Effector memory CD8-positive, alpha-beta T cell (primary cell): ENCODE data around the gene MRPL46.
"Not testable (repeated sequence)": the region's sequence is repeated elsewhere in the genome, so short reads cannot be mapped to it uniquely, and the experiment has no call there.

Experiments used
- ATAC-seq: fragments of 150-1000 bp; cut with Tn5 transposase; replicated peaks from 2 replicates; pipeline ENCODE4 v1.10.0; 2021; ENCODE audit warnings: mild to moderate bottlenecking, moderate library complexity
- DNase-seq, 3 experiments: peaks; one replicate each; pipeline ENCODE4 v3.0.0; 2021
- H3K27ac Mint-ChIP-seq, 2 donors: one replicate each; pipeline ENCODE4 v1.8.0; 2022; ENCODE audit warnings: mild to moderate bottlenecking in 2 of 2, mixed read lengths in 2 of 2, moderate library complexity in 2 of 2
- H3K27me3 Mint-ChIP-seq, 2 donors: one replicate each; pipeline ENCODE4 v1.8.0; 2022; ENCODE audit warnings: mixed read lengths in 2 of 2
- H3K36me3 Mint-ChIP-seq: one replicate; pipeline ENCODE4 v1.8.0; 2022; ENCODE audit warnings: mild to moderate bottlenecking, moderate library complexity, mixed read lengths; ENCODE audit not compliant: insufficient read depth
- H3K4me1 Mint-ChIP-seq, 2 donors: one replicate each; pipeline ENCODE4 v1.8.0; 2022; ENCODE audit warnings: low read depth in 2 of 2, mixed read lengths in 2 of 2
- H3K4me3 Mint-ChIP-seq, 2 donors: one replicate each; pipeline ENCODE4 v1.8.0; 2022; ENCODE audit warnings: mild to moderate bottlenecking in 2 of 2, mixed read lengths in 2 of 2, moderate library complexity in 2 of 2
- H3K9me3 Mint-ChIP-seq, 2 donors: one replicate each; pipeline ENCODE4 v1.8.0; 2022; ENCODE audit warnings: mixed read lengths in 2 of 2

The MRPL46 gene

DNA sequence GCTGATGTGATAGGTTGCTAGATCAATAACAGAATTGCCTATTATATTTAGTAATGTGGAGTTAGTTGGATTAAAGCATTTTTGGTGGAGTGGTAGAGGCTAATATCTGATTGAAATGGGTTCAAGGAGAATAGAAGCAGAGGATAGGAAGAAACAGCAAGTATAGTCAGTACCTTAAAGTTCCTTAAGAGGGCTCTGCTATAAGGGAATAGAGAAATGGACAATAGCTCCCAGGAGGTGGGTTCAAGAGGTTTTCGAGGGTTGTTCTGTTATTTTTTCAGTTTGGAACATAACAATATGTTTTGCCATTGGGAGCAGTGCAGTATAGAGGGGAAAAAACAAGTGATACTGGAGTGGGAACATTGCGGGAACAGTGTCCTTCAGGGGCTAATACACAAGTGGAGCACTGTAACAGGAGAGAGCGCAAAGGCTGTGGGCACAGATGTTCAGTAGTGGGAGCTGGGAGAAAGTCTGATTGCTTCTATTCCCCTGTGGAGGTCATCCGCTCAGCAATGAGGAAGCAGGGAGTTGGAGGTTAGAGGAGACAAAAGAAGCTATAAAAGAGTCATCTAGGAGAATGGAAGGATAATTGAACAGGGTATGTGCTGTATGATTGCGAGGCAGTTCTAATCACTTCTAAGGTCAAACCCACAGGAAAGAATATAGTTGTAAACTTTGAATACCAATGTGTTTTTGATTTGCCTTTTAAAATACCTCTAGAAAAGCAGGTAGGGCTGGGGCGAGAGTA, 3.6 kb upstream of the MRPL46 start:
- Mint-ChIP-seq H3K27ac (no peak overlapping the region), H3K9me3 (no peaks in the 10 kb centered on the region), H3K4me3 (no peak overlapping the region), H3K4me1 (peaks cover 14 to 22% of the 10 kb centered on the region in 2 donors), H3K36me3 (peaks cover 31% of the 10 kb centered on the region), H3K27me3 (no peaks in the 10 kb centered on the region)
- no peak for DNase-seq
- no peak for ATAC-seq

DNA sequence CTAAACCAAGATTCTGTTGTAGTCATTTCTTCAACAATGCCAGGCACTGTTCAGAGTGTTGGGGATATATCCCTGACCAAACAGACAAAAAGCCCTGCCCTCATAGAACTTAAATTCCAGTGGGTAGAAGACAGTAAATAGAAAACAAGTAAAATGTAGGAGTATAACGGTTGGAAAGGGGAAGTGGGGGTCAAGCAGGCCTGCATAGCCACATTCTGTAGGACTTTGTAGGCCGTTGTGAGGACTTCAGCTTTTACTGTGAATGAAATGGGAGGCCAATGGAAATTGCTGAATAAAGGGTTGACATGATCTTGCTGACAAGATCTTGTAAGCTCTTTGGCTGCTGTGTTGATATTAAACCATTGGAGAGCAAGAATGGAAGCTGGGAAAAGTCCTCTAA, 2.1 kb upstream of the MRPL46 start:
- DNase-seq (no peak), ATAC-seq (no peak)
- no peaks in the 10 kb centered on the region for H3K9me3 Mint-ChIP-seq
- H3K4me3 Mint-ChIP-seq, result no peak overlapping the region
- no peak overlapping the region for H3K27ac Mint-ChIP-seq
- H3K27me3 Mint-ChIP-seq, result no peaks in the 10 kb centered on the region
- peaks cover 36% of the 10 kb centered on the region for H3K36me3 Mint-ChIP-seq
- peaks cover 14 to 26% of the 10 kb centered on the region in 2 donors for H3K4me1 Mint-ChIP-seq

DNA sequence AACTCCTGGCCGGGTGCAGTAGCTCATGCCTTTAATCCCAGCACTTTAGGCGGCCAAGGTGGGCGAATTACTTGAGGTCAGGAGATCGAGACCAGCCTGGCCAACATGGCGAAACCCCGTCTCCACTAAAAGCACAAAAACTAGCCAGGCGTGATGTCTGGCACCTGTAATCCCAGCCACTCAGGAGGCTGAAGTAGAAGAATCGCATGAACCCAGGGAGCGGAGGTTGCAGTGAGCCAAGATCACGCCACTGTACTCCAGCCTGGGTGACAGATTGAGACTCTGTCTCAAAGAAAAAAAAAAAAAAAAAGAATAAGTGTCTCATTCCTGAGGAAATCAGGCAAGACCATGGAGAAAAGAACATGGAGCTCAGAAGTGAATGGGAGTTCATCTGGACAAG, 1.5 kb upstream of the MRPL46 start:
- Mint-ChIP-seq H3K27ac (peak overlapping the region in 1 of 2 donors; percentile 97), H3K4me1 (peaks cover 14 to 26% of the 10 kb centered on the region in 2 donors), H3K36me3 (peaks cover 36% of the 10 kb centered on the region), H3K4me3 (peak overlapping the region; percentile 89 to 91)
- DNase-seq, H3K9me3 Mint-ChIP-seq, H3K27me3 Mint-ChIP-seq, ATAC-seq: not testable (repeated sequence)

DNA sequence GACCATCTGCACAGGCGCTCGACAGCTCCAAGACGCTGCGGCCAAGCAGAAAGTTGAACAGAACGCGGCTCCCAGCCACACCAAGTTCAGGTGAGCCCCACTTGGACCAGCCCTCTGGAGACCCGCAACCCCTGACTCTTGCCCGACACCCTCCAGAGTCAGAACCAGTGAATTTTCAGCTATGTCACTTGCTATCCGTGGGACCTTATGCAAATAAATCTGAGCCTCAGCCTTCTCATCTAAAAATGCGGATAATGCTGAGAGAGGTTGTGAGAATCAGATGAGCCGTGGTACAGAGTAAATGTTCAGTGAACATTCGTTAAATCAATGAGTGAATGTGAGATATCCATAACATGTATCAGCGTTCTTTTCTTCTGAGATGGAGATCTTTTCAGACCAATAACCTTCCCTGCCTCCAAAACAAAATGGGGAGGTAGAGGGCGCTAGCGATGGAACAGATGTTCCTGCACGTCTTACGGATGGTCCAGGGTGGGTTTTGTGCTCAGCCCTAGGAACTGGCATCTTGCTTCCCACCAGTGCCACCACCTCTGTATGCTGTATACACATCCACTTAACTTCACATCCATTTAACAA, 844 bp upstream of the MRPL46 start:
- H3K9me3 Mint-ChIP-seq, result no peaks in the 10 kb centered on the region
- H3K4me3 Mint-ChIP-seq, result peak overlapping the region; percentile 89 to 91
- H3K27ac Mint-ChIP-seq, result peak overlapping the region; percentile 97 to 98
- ATAC-seq (no peak), DNase-seq (no peak)
- H3K4me1 Mint-ChIP-seq, result peaks cover 15 to 26% of the 10 kb centered on the region in 2 donors
- H3K36me3 Mint-ChIP-seq, result peaks cover 42% of the 10 kb centered on the region
- H3K27me3 Mint-ChIP-seq, result no peaks in the 10 kb centered on the region

DNA sequence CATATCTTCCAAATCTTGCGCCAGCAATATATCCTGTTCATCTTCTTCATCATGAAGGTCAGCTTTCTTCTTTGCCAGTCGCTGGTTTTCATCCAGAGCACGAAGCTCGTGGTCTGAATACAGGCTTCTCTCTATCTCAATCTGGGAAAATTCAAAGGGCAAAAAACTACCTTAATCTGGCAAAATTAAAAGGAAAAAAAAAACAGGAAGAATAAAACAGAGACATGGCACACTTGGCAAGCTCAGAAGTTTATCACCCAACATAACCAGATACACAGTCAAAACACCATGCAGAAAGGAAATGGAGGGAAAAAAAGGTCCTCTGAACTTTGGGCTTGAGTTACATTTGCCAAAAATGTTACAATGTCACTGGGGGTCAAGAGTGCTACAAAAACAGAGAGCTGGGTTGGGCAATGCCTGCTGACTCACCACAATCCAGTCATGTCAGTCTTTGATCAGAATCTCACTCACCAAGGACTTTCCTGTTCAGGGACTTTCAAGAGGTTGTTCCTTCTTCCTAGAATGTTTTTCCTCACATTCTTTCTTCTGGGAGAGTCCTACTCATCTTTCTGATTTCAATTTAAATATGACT, 1.5 kb downstream of the MRPL46 start:
- H3K36me3 Mint-ChIP-seq, result peaks cover 58% of the 10 kb centered on the region
- peak overlapping the region in 1 of 2 donors; percentile 89 for H3K4me3 Mint-ChIP-seq
- DNase-seq (no peak), ATAC-seq (no peak)
- H3K27me3 Mint-ChIP-seq, result no peaks in the 10 kb centered on the region
- H3K4me1 Mint-ChIP-seq, result peaks cover 15 to 19% of the 10 kb centered on the region in 2 donors
- H3K9me3 Mint-ChIP-seq, result no peaks in the 10 kb centered on the region
- peak overlapping the region in 1 of 2 donors; percentile 98 for H3K27ac Mint-ChIP-seq

DNA sequence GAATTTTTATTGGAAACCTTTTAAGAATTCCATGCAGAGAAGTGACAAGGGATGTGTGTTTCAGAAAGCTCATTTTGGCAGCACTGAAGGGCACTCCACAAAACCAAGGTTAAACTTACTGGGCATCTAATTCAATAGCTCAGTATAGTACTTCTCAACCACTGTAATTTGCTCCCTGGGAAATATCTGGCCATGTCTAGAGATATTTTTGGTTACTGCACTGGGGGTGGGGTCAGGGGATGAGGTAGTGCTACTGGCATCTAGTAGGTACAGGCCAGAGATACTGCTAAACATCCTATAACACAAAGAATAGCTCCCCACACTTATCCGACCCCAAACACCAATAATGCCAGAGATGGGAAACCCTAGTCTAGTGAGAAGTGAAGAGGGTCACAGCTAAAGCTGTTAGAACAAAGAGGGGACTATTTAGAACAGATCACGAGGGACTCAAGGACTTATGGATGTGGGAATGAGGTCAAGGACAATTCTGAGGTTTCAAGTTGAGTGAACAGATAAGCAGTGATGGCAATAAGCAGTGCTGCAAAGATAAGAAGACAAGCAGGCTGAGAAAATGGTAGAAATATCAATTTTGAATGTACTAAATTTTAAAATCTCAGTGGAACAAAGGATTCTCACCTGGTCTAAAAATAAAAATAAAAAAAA, 3.2 kb downstream of the MRPL46 start:
- peak overlapping the region in 1 of 2 donors; percentile 86 for H3K27ac Mint-ChIP-seq
- H3K9me3 Mint-ChIP-seq, result no peaks in the 10 kb centered on the region
- DNase-seq (no peak), ATAC-seq (no peak)
- H3K4me3 Mint-ChIP-seq, result no peak overlapping the region
- H3K36me3 Mint-ChIP-seq, result peaks cover 73% of the 10 kb centered on the region
- H3K27me3 Mint-ChIP-seq, result no peaks in the 10 kb centered on the region
- H3K4me1 Mint-ChIP-seq, result peaks cover 15 to 19% of the 10 kb centered on the region in 2 donors

DNA sequence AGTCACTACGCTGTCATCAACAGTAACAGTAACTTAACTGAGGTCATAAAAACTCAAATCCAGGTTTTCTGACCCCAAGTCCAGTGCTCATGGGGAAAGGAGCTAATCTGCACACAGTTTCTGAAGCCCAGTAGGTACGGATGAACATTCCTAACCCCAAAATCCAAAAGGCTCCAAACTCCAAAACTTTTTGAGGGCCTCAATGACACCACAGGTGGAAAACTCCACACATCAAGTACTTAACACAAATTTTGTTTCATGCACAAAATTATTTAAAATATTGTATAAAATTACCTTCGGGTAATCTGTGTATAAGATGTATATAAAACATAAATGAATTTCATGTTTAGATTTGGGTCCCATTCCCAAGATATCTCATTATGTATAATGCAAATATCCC, 10.5 kb downstream of the MRPL46 start:
- Mint-ChIP-seq H3K9me3 (no peaks in the 10 kb centered on the region), H3K4me3 (no peak overlapping the region), H3K36me3 (peaks cover 32% of the 10 kb centered on the region)

DNA sequence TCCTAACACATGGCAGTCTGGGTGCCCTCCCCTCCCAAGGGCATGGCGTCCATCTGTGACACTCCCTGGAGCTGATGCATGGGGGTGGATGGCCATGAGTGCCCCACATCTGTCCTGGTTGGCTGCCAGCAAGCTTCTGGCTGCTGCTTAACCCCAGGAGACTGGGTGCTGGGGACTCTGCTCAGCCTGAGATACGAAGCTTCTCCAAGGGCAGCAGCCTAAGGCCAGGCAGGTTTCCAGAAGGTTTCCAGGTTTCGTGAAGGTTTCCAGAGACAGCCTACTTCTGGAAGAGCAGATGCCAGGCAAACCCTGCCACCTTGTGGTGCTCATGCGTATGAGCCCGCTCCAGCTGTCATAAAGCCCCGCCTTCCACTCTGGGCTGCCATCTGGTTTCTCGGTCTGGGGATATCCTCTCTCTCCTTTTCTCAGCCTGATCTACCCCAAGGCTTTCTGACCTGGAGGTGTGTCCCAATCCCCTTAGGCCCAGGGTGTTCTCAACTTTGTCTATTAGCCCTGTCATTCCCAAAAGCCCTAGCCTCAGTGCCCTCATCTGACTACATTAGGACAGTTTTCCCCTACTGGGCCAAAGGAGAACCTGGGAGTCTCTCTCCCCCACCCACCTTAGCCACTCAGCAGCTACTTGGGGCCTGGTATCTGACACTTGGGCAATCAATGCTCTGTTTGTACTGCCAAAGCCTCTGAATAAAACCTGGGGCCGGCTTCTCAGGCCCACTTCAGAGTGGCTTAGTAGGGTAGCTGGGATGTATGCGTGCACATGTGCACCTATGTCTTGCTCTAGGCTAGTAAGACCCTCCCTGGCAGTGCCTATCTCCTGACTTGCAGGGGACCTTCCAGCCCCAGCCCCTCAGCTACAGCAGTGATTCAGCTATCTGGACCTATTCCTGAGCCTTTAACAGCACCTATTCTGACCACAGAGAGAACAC, 12.0 kb downstream of the MRPL46 start:
- Mint-ChIP-seq H3K27ac (peak overlapping the region in 1 of 2 donors; percentile 71), H3K27me3 (peaks cover under 1 to 3% of the 10 kb centered on the region in 2 donors), H3K36me3 (peaks cover 16% of the 10 kb centered on the region), H3K9me3 (no peaks in the 10 kb centered on the region), H3K4me1 (peaks cover under 1 to 3% of the 10 kb centered on the region in 2 donors), H3K4me3 (no peak overlapping the region)
- DNase-seq (peak in 1 of 3 experiments; percentile 22), ATAC-seq (peak; percentile 75)

More for the DNA sequence above, 10.5 kb downstream of the MRPL46 start:
- no peak for ATAC-seq
- Mint-ChIP-seq H3K27me3 (no peaks in the 10 kb centered on the region), H3K4me1 (peaks cover 0 to 3% of the 10 kb centered on the region in 2 donors), H3K27ac (no peak overlapping the region)
- no peak for DNase-seq

DNA sequence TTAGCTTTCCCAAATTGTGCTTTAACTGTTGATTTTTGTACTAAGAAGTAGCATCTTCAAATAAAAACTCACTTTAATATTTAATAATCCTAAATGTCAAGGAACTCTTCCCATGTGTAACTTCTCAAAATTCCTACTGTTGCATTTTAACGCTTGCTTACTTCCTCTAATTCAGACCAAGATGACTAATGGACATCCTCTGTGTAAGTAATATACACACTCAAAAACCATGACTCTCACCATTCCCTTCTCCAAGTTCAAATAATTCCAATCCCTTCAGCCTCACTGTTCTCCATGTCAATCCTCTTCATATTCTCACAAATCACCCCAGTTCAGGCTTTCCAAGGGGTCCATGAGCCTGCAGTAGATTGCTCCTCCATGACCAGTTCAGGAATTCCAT, 13.0 kb downstream of the MRPL46 start:
- H3K9me3 Mint-ChIP-seq, result no peaks in the 10 kb centered on the region
- no peak overlapping the region for H3K27ac Mint-ChIP-seq
- H3K4me1 Mint-ChIP-seq, result peaks cover 4 to 6% of the 10 kb centered on the region in 2 donors
- peaks cover 9% of the 10 kb centered on the region for H3K36me3 Mint-ChIP-seq
- DNase-seq (no peak), ATAC-seq (no peak)
- H3K27me3 Mint-ChIP-seq, result peaks cover 7 to 10% of the 10 kb centered on the region in 2 donors
- no peak overlapping the region for H3K4me3 Mint-ChIP-seq

DNA sequence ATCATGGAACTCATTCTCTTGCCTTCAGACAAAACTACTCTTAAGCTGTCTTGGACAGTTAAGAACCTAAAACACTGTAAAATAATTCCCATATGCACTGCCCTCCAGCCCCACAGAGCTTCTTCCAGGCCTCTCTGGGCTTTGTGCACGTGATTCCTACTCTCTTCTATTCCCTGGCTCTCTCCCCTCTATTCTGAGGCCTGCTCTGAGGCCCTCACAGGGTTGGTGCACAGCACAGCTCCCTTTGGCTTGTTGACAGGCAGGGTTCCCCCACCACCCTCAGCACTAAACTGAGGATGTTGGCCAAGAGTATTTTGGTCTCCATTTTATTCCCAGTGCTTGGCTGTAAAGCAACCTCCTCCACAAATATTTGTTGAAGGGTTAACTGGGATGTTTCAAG, 13.5 kb downstream of the MRPL46 start:
- ATAC-seq (no peak), DNase-seq (no peak)
- Mint-ChIP-seq H3K36me3 (peaks cover 3% of the 10 kb centered on the region), H3K9me3 (no peaks in the 10 kb centered on the region), H3K4me3 (no peak overlapping the region), H3K4me1 (peaks cover 4 to 6% of the 10 kb centered on the region in 2 donors), H3K27me3 (peaks cover 7 to 10% of the 10 kb centered on the region in 2 donors), H3K27ac (no peak overlapping the region)

DNA sequence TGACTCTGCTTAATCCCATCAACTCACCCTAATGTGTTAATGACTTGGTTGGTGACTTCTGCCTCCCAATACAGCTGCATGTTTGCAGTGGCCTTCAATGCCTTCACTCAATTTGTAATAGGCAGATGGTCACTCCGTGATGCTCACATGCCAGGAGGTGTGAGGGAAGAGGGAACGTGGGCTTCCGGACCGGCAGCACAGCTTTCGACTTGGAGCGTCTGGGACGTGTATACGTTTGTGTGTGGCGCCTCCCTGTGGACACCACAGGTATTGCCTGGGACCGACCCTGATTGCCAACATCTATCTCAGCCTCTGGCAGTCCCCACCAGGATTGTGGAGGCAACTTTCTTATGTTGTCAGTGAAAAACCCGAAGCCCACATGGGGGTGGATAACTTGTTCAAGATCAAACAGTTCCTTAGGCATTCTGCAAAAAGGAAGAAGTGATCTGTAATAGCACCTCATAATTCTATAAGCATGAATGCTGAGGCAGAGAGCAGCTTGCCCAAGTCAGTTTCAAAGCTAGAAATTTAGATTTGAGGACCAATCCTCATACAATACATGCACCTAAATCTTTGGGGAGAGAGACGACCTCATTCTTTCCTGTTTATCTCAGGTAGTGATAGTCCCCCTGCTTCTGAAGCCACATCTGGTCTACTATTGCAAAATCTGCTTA, 16.9 kb downstream of the MRPL46 start:
- DNase-seq, result peak; percentile 36 to 42 (median 39)
- peaks cover 7 to 34% of the 10 kb centered on the region in 2 donors for H3K27me3 Mint-ChIP-seq

DNA sequence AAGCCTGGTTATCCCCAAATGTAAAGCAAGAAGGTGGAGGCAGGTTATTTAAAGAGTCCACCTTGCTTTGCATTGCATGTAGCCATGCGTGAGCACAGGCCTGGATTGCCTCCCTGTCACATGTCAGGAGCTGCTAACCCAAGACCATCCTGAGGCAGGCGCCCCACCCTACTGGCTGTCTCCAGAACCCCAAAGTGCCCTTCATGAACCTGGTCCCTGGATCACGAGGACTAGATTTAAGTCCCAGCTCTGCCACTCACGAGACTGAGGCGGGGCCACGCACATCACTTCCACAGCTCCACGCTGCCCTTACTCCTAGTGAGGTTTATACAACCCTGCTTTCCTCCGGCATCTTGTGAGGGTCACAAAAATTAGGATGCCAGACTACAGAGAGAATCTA, 17.6 kb downstream of the MRPL46 start:
- Mint-ChIP-seq H3K4me3 (no peak overlapping the region), H3K4me1 (peaks cover 4% of the 10 kb centered on the region in 2 donors), H3K27me3 (peaks cover 7 to 34% of the 10 kb centered on the region in 2 donors), H3K36me3 (no peaks in the 10 kb centered on the region), H3K27ac (no peak overlapping the region), H3K9me3 (no peaks in the 10 kb centered on the region)
- no peak for ATAC-seq
- DNase-seq, result no peak

More for the DNA sequence above, 16.9 kb downstream of the MRPL46 start:
- no peak overlapping the region for H3K27ac Mint-ChIP-seq
- H3K36me3 Mint-ChIP-seq, result no peaks in the 10 kb centered on the region
- peaks cover 4 to 6% of the 10 kb centered on the region in 2 donors for H3K4me1 Mint-ChIP-seq
- H3K4me3 Mint-ChIP-seq, result no peak overlapping the region
- H3K9me3 Mint-ChIP-seq, result no peaks in the 10 kb centered on the region
- ATAC-seq, result peak; percentile 47
